GM12878 (cell line): ENCODE results near the gene ANTXR1. TPM values are rescaled to one million over a fixed set of nuclear protein-coding genes. Genes with fewer than 3 reads are reported as not detected.

Experiments used
- ATAC-seq: fragments of 200-7000 bp; cut with Tn5 transposase; 3 replicates; pipeline ENCODE4 v1.9.1; 2020; ENCODE audit warnings: mild to moderate bottlenecking, moderate library complexity
- BruUV-seq: library from RNA; stranded (reverse); fragments of 400-500 nt; replicated peaks from 2 replicates; lab custom pipeline; 2021; lab: Mats Ljungman, UMichigan
- CTCF ChIA-PET: fragments of 300-600 bp; sonication (Branson Sonifier 250); formaldehyde crosslinking; extraction: SDS; loops from one replicate; lab custom pipeline; 2021; ENCODE audit warnings: inconsistent platforms; lab: Yijun Ruan, JAX
- POLR2A ChIA-PET: fragments of 350-600 bp; formaldehyde crosslinking; extraction: SDS; loops from one replicate; lab custom pipeline; 2021; ENCODE audit warnings: inconsistent platforms; lab: Charles Lee
- RAD21 ChIA-PET: fragments of 300-600 bp; sonication (Branson Sonifier 250); formaldehyde crosslinking; loops from one replicate; lab custom pipeline; 2023; ENCODE audit warnings: antibody characterized with exemption; ENCODE audit not compliant: unreplicated experiment; lab: Charles Lee
- SMC1A ChIA-PET: fragments of 300-600 bp; sonication (Branson Sonifier 250); formaldehyde crosslinking; loops from one replicate; lab custom pipeline; 2023; ENCODE audit not compliant: unreplicated experiment, uncharacterized antibody; lab: Charles Lee
- DNase-seq: peaks from one replicate; pipeline ENCODE4 v3.0.0-alpha.2; 2011; ENCODE audit warnings: low read depth, low spot score
- FAIRE-seq: peaks from 3 replicates; lab custom pipeline; 2011; peaks lifted over from hg19 to GRCh38; lab: Jason Lieb, UNC
- H2AFZ ChIP-seq: 2 replicates; pipeline ENCODE4 v1.6.0; 2011; ENCODE audit warnings: low read depth, low read length, control low read depth; ENCODE audit not compliant: control insufficient read depth
- H3K27ac ChIP-seq: 2 replicates; pipeline ENCODE4 v1.5.1; 2011; ENCODE audit warnings: control low read depth; ENCODE audit not compliant: control insufficient read depth, insufficient read depth
- H3K27me3 ChIP-seq, 2 experiments: replicated peaks in 1 of 2; 2 replicates each; pipeline versions ENCODE4 v1.6.0 to v1.6.1; 2011; ENCODE audit warnings: low read length in 1 of 2; ENCODE audit not compliant: control insufficient read depth in 2 of 2, insufficient read depth in 2 of 2
- H3K36me3 ChIP-seq, 2 experiments: 2 replicates each; pipeline ENCODE4 v1.5.1; 2011; ENCODE audit warnings: low read length in 1 of 2; ENCODE audit not compliant: control insufficient read depth in 2 of 2, insufficient read depth in 2 of 2
- H3K4me1 ChIP-seq: 2 replicates; pipeline ENCODE4 v1.6.1; 2011; ENCODE audit warnings: mild to moderate bottlenecking, low read length, moderate library complexity, mixed read lengths; ENCODE audit not compliant: control insufficient read depth, insufficient read depth
- H3K4me2 ChIP-seq: 2 replicates; pipeline ENCODE4 v1.6.0; 2011; ENCODE audit warnings: control low read depth; ENCODE audit not compliant: control insufficient read depth, insufficient read depth
- H3K4me3 ChIP-seq: fragments of 200-600 bp; sonication (generic); 2 replicates; pipeline ENCODE4 v1.5.1; 2016
- H3K79me2 ChIP-seq: 2 replicates; pipeline ENCODE4 v1.6.0; 2011; ENCODE audit warnings: low read length; ENCODE audit not compliant: control insufficient read depth, insufficient read depth
- H3K9ac ChIP-seq: 2 replicates; pipeline ENCODE4 v1.8.0; 2011; ENCODE audit warnings: low read length, control low read depth, mixed read lengths; ENCODE audit not compliant: control insufficient read depth, insufficient read depth
- H3K9me3 ChIP-seq: replicated peaks from 3 replicates; pipeline ENCODE4 v1.5.1; 2011; ENCODE audit warnings: mild to moderate bottlenecking, low read length; ENCODE audit not compliant: control insufficient read depth, insufficient read depth
- H4K20me1 ChIP-seq: 2 replicates; pipeline ENCODE4 v1.6.0; 2011; ENCODE audit not compliant: control insufficient read depth, insufficient read depth
- ATF7 ChIP-seq: fragments of 450-650 bp; IDR thresholded peaks from 2 replicates; pipeline ENCODE4 v1.6.1; 2016; ENCODE audit warnings: low read depth, mild to moderate bottlenecking
- CBX3 ChIP-seq: fragments of 200-600 bp; sonication (generic); IDR thresholded peaks from 2 replicates; pipeline ENCODE4 v1.6.1; 2016; ENCODE audit warnings: low read depth, borderline replicate concordance
- CEBPB ChIP-seq, 2 experiments: fragments of 150-350 bp in 1 of 2; IDR thresholded peaks; 2 replicates each; pipeline ENCODE4 v1.6.1; 2012 to 2014; ENCODE audit warnings: low read depth in 2 of 2, low read length in 2 of 2, borderline replicate concordance in 1 of 2, inconsistent platforms in 1 of 2
- CHD1 ChIP-seq: IDR thresholded peaks from 2 replicates; pipeline ENCODE4 v1.6.1; 2012; ENCODE audit warnings: low read depth, low read length, improper control_type of control experiment
- ETV6 ChIP-seq, 2 experiments: fragments of 450-650 bp in 1 of 2; IDR thresholded peaks in 1 of 2; conservative IDR thresholded peaks in 1 of 2; 2 replicates each; pipeline ENCODE4 v1.6.1; 2014; ENCODE audit warnings: antibody characterized with exemption in 1 of 2, borderline replicate concordance in 1 of 2, low read depth in 1 of 2, mild to moderate bottlenecking in 1 of 2, moderate library complexity in 1 of 2
- FOXM1 ChIP-seq: IDR thresholded peaks from 2 replicates; pipeline ENCODE4 v1.6.1; 2012; ENCODE audit warnings: low read depth, mild to moderate bottlenecking, inconsistent platforms, low read length, moderate library complexity
- IKZF2 ChIP-seq, 2 experiments: fragments of 450-650 bp; IDR thresholded peaks; 2 replicates each; pipeline ENCODE4 v1.6.1; 2017; ENCODE audit warnings: mild to moderate bottlenecking in 2 of 2, moderate library complexity in 2 of 2
- KDM1A ChIP-seq: fragments of 200-600 bp; sonication (generic); IDR thresholded peaks from 2 replicates; pipeline ENCODE4 v1.6.1; 2016; ENCODE audit warnings: borderline replicate concordance
- NFYA ChIP-seq: IDR thresholded peaks from 2 replicates; pipeline ENCODE4 v1.6.1; 2011; ENCODE audit warnings: low read depth, mild to moderate bottlenecking, low read length, improper control_type of control experiment, borderline replicate concordance
- RAD21 ChIP-seq: IDR thresholded peaks from 2 replicates; pipeline ENCODE4 v1.6.1; 2011; ENCODE audit warnings: mild to moderate bottlenecking, low read depth, low read length, moderate library complexity; ENCODE audit not compliant: insufficient read depth
- RUNX3 ChIP-seq: IDR thresholded peaks from 2 replicates; pipeline ENCODE4 v1.6.1; 2012; ENCODE audit warnings: low read length, inconsistent platforms
- SMARCA5 ChIP-seq: fragments of 450-650 bp; IDR thresholded peaks from 2 replicates; pipeline ENCODE4 v1.6.1; 2017; ENCODE audit warnings: mild to moderate bottlenecking
- SPI1 ChIP-seq: IDR thresholded peaks from 2 replicates; pipeline ENCODE4 v1.6.1; 2011; ENCODE audit warnings: low read depth, mild to moderate bottlenecking, low read length, moderate library complexity, borderline replicate concordance; ENCODE audit not compliant: insufficient read depth
- SREBF1 ChIP-seq: IDR thresholded peaks from 2 replicates; pipeline ENCODE4 v1.6.1; 2012; ENCODE audit warnings: mild to moderate bottlenecking, low read length
- STAT3 ChIP-seq: IDR thresholded peaks from 2 replicates; pipeline ENCODE4 v1.6.1; 2011; ENCODE audit warnings: low read depth, low read length, improper control_type of control experiment
- SUZ12 ChIP-seq: fragments of 200-600 bp; sonication (generic); IDR thresholded peaks from one replicate; pipeline ENCODE4 v1.6.1; 2018; ENCODE audit warnings: antibody characterized with exemption, mild to moderate bottlenecking; ENCODE audit not compliant: unreplicated experiment
- TAF1 ChIP-seq: IDR thresholded peaks from 2 replicates; pipeline ENCODE4 v1.6.1; 2011; ENCODE audit warnings: mild to moderate bottlenecking, low read depth, low read length, borderline replicate concordance
- ZNF207 ChIP-seq: fragments of 450-650 bp; IDR thresholded peaks from 2 replicates; pipeline ENCODE4 v1.6.1; 2014; ENCODE audit warnings: antibody characterized with exemption, mild to moderate bottlenecking, borderline replicate concordance
- WGBS: methylation state at CpG from one replicate; pipeline ENCODE4 v1.1.6; 2016; ENCODE audit warnings: low lambda C conversion rate; ENCODE audit not compliant: insufficient replicate concordance, insufficient coverage; ENCODE audit errors: missing lambda C conversion rate; 5-methylcytosine and 5-hydroxymethylcytosine counted together
- in situ Hi-C: fragments of 300-500 bp; cut with MboI; formaldehyde crosslinking; loops from 9 replicates; pipeline ENCODE4 v1.14.3; 2018; ENCODE audit warnings: mixed read lengths
- intact Hi-C: fragments of 100-400 bp; cut with micrococcal nuclease; formaldehyde crosslinking; loops from one replicate; pipeline ENCODE4 v1.14.2; 2022; ENCODE audit not compliant: unreplicated experiment
- polyA plus RNA-seq, 11 experiments: library from polyadenylated mRNA; depleted of rRNA in 4 of 11; unstranded in 6 of 11; stranded (reverse) in 5 of 11; fragments of >200 nt; fragmentation: Nextera tagmentation in 4 of 11; fragmentation: Illumina TruSeq in 1 of 11; extraction: Ambion mirVana in 4 of 11; extraction: Trizol in 1 of 11; gene quantifications; 1 replicate in 1 of 11; 2 replicates in 10 of 11; pipeline versions ENCODE4 v1.2.1 to v1.2.3, GENCODE V29; 2011 to 2016; ENCODE audit warnings: inconsistent platforms in 2 of 11, missing spikeins in 2 of 11, low read depth in 1 of 11
- total RNA-seq, 4 experiments: library from RNA; depleted of rRNA in 3 of 4; stranded (reverse); fragments of >200 nt in 3 of 4; fragmentation: Illumina TruSeq in 1 of 4; extraction: Trizol in 1 of 4; gene quantifications; 2 replicates each; pipeline versions ENCODE4 v1.2.1 to v1.2.3, GENCODE V29; 2013 to 2021
- TF ChIP-seq, protein P1 (sequence below), 3 experiments: IDR thresholded peaks in 2 of 3; conservative IDR thresholded peaks in 1 of 3; 2 replicates each; pipeline ENCODE4 v1.5.1; 2011; ENCODE audit warnings: low read depth in 3 of 3, low read length in 3 of 3, mild to moderate bottlenecking in 3 of 3, control low read depth in 2 of 3, moderate library complexity in 2 of 3, inconsistent platforms in 1 of 3, mixed read lengths in 1 of 3; ENCODE audit not compliant: control insufficient read depth in 2 of 3, insufficient read depth in 1 of 3; ENCODE audit errors: extremely low read depth in 1 of 3

The ANTXR1 gene
- total and polyA plus RNA-seq, 10 of the 15 experiments (the other 5 are each of a cell fraction or from before 2014, with no cell fraction given), result 0.09 to 0.26 TPM; not detected in 8

DNA sequence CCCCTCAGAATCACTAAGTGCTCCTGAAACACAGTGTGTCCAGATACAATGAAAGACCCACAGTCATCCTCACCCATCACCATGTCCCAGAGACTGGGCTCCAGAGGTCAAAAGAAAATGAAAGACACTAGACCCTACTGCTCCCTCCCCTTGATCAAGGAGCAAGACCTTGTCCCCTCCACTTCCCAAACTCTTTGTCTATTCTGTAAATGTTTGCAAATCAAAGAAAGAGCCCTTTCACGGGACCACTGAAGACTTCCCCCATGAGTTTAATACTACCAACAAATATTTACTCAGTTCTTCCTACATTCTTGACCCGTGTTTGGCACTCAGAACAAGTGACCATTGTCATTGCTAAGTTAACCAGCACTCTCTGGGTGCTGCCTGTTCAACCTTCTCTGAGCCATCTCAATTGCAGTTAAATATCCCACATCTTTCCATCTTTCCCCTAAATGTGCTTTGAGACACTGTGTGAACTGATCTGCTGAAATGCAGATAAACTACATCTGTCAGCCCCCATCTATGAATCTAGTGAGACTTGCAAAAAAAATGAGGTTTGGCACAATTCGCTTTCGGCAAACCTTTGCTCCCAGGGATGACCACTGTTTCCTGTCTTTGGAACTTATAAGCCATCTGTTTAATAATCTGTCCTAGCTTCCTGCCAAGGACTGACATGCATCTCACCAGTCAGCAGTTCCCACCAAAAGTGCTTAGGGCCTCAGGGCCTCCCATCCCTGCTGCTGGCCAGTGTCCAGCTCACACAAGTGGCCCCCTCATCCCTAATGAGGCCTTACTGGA is 203.8 kb downstream of the ANTXR1 start:
- BruUV-seq, result no TSS peak
- H3K36me3 ChIP-seq, result no peaks in the 10 kb centered on the region
- H4K20me1 ChIP-seq, result no peaks in the 10 kb centered on the region; the same call in 1 of the 2 replicates
- TF ChIP-seq SMARCA5 (no peak), STAT3 (no peak), SREBF1 (no peak), KDM1A (no peak), IKZF2 (IDR thresholded peaks at IDR 0.05) (no peak), SUZ12 (no peak), RUNX3 (no peak), FOXM1 (no peak), CHD1 (no peak), RAD21 (no peak), ATF7 (no peak), CEBPB (IDR thresholded peaks at IDR 0.05; ENCODE audit: borderline replicate concordance in 1 of 2, low read depth in 2 of 2, low read length in 2 of 2) (no peak), ZNF207 (no peak), SPI1 (no peak), TAF1 (no peak), CBX3 (no peak), ETV6 (conservative IDR thresholded peaks at IDR 0.05 in 1 of 2, IDR thresholded peaks at IDR 0.05 in 1 of 2; ENCODE audit: borderline replicate concordance in 1 of 2, low read depth in 1 of 2) (no peak), NFYA (no peak)
- TF ChIP-seq, protein P1, sequence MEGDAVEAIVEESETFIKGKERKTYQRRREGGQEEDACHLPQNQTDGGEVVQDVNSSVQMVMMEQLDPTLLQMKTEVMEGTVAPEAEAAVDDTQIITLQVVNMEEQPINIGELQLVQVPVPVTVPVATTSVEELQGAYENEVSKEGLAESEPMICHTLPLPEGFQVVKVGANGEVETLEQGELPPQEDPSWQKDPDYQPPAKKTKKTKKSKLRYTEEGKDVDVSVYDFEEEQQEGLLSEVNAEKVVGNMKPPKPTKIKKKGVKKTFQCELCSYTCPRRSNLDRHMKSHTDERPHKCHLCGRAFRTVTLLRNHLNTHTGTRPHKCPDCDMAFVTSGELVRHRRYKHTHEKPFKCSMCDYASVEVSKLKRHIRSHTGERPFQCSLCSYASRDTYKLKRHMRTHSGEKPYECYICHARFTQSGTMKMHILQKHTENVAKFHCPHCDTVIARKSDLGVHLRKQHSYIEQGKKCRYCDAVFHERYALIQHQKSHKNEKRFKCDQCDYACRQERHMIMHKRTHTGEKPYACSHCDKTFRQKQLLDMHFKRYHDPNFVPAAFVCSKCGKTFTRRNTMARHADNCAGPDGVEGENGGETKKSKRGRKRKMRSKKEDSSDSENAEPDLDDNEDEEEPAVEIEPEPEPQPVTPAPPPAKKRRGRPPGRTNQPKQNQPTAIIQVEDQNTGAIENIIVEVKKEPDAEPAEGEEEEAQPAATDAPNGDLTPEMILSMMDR (IDR thresholded peaks at IDR 0.05 in 2 of 3, conservative IDR thresholded peaks at IDR 0.05 in 1 of 3; ENCODE audit: control insufficient read depth in 2 of 3, extremely low read depth in 1 of 3, insufficient read depth in 1 of 3, low read depth in 3 of 3, low read length in 3 of 3), result no peak
- no peak for FAIRE-seq
- H3K9me3 ChIP-seq, result no peaks in the 10 kb centered on the region
- no peak overlapping the region for H3K4me2 ChIP-seq
- no peaks in the 10 kb centered on the region for H3K4me1 ChIP-seq
- H3K27ac ChIP-seq, result no peak overlapping the region
- ChIA-PET RAD21 (no interaction called here), SMC1A (no interaction called here), CTCF (interaction anchor here (0.5 kb wide), 1 partner anchor 21 kb away, joined by 3 read pairs; no protein-coding TSS in a partner anchor), POLR2A (no interaction called here)
- H2AFZ ChIP-seq, result no peak overlapping the region
- H3K4me3 ChIP-seq, result no peak overlapping the region
- no peak for DNase-seq
- H3K9ac ChIP-seq, result no peak overlapping the region
- in situ Hi-C loops (no loop called here), intact Hi-C loops (no loop called here)
- no peaks in the 10 kb centered on the region for H3K79me2 ChIP-seq
- no peak for ATAC-seq
- WGBS, result 40% methylated on average over 4 of the region's 4 CpGs
- peaks cover 1 to 3% of the 10 kb centered on the region in 2 experiments; a peak in 2 of 4 replicates for H3K27me3 ChIP-seq
